Endothelial cell of umbilical vein (primary cell): ENCODE results near the gene DMAC1. TPM values are rescaled to one million over a fixed set of nuclear protein-coding genes. Genes with fewer than 3 reads are reported as not detected.

Experiments
- BruUV-seq: library from RNA; stranded (reverse); fragments of 400-500 nt; replicated peaks from 2 replicates; lab custom pipeline; 2021; lab: Mats Ljungman, UMichigan
- CTCF ChIA-PET: fragments of 300-600, 350-600 bp; sonication (Branson Sonifier 250); formaldehyde crosslinking; loops from one replicate; lab custom pipeline; 2021; ENCODE audit warnings: antibody characterized with exemption, inconsistent platforms; lab: Charles Lee
- POLR2A ChIA-PET: fragments of 300-600, 350-600 bp; sonication (Branson Sonifier 250); formaldehyde crosslinking; loops from one replicate; lab custom pipeline; 2021; ENCODE audit warnings: antibody characterized with exemption, inconsistent platforms; lab: Charles Lee
- DNase-seq: peaks from one replicate; pipeline ENCODE4 v3.0.0-alpha.2; 2011; ENCODE audit warnings: low read depth, low spot score
- FAIRE-seq: peaks from 2 replicates; lab custom pipeline; 2011; peaks lifted over from hg19 to GRCh38; lab: Jason Lieb, UNC
- H2AFZ ChIP-seq: 2 replicates; pipeline ENCODE4 v1.6.0; 2012; ENCODE audit warnings: low read depth, low read length, control low read depth, inconsistent platforms
- H3K27ac ChIP-seq: 2 replicates; pipeline ENCODE4 v1.5.1; 2011; ENCODE audit warnings: low read depth, mild to moderate bottlenecking, control low read depth, low read length, moderate library complexity; ENCODE audit not compliant: insufficient read depth
- H3K27me3 ChIP-seq, 2 experiments: 2 replicates each; pipeline versions ENCODE4 v1.6.0 to v1.6.1; 2011; ENCODE audit warnings: low read length in 2 of 2, mixed read lengths in 1 of 2; ENCODE audit not compliant: control insufficient read depth in 2 of 2, insufficient read depth in 2 of 2
- H3K36me3 ChIP-seq, 2 experiments: 2 replicates in 1 of 2; 3 replicates in 1 of 2; pipeline ENCODE4 v1.5.1; 2011; ENCODE audit warnings: low read length in 2 of 2, mild to moderate bottlenecking in 1 of 2, moderate library complexity in 1 of 2; ENCODE audit not compliant: control insufficient read depth in 2 of 2, insufficient read depth in 2 of 2; ENCODE audit errors: extremely low read depth in 1 of 2
- H3K4me1 ChIP-seq: 3 replicates; pipeline ENCODE4 v1.5.1; 2011; ENCODE audit warnings: mild to moderate bottlenecking, low read length; ENCODE audit not compliant: control insufficient read depth, insufficient read depth; ENCODE audit errors: extremely low read depth
- H3K4me2 ChIP-seq: 2 replicates; pipeline ENCODE4 v1.6.1; 2011; ENCODE audit warnings: low read length, control low read depth, mixed read lengths; ENCODE audit not compliant: insufficient read depth
- H3K4me3 ChIP-seq, 3 experiments: fragments of 200-600 bp in 1 of 3; sonication (generic), shearing (Covaris generic) in 1 of 3; replicated peaks in 1 of 3; 2 replicates each; pipeline ENCODE4 v1.5.1; 2011 to 2016; ENCODE audit warnings: control low read depth in 3 of 3, low read length in 3 of 3, mild to moderate bottlenecking in 2 of 3, inconsistent platforms in 1 of 3, low read depth in 1 of 3, moderate library complexity in 1 of 3; ENCODE audit not compliant: insufficient read depth in 1 of 3
- H3K79me2 ChIP-seq: 2 replicates; pipeline ENCODE4 v1.6.0; 2012; ENCODE audit warnings: low read length, inconsistent platforms; ENCODE audit not compliant: control insufficient read depth, insufficient read depth
- H3K9ac ChIP-seq: replicated peaks from 2 replicates; pipeline ENCODE3; 2011; ENCODE audit warnings: low read length, control low read depth; ENCODE audit not compliant: insufficient read depth; ENCODE audit errors: extremely low read depth
- H3K9me1 ChIP-seq: replicated peaks from 3 replicates; pipeline ENCODE4 v1.6.0; 2011; ENCODE audit warnings: mild to moderate bottlenecking, low read length; ENCODE audit not compliant: control insufficient read depth, insufficient read depth; ENCODE audit errors: extremely low read depth
- H3K9me3 ChIP-seq: replicated peaks from 2 replicates; pipeline ENCODE4 v1.5.1; 2012; ENCODE audit warnings: low read length, inconsistent platforms; ENCODE audit not compliant: control insufficient read depth, insufficient read depth
- H4K20me1 ChIP-seq: replicated peaks from 2 replicates; pipeline ENCODE3; 2011; ENCODE audit warnings: mild to moderate bottlenecking, low read length; ENCODE audit not compliant: control insufficient read depth, insufficient read depth; ENCODE audit errors: extremely low read depth
- CTCF ChIP-seq, 2 donors: IDR thresholded peaks; 1 replicate in 1 of 2; 2 replicates in 1 of 2; pipeline ENCODE4 v1.5.1; 2011; ENCODE audit warnings: low read length in 2 of 2, mild to moderate bottlenecking in 2 of 2, moderate library complexity in 2 of 2, control low read depth in 1 of 2, inconsistent platforms in 1 of 2, low read depth in 1 of 2; ENCODE audit not compliant: insufficient read depth in 1 of 2; ENCODE audit errors: extremely low read depth in 1 of 2
- EZH2 ChIP-seq: IDR thresholded peaks from 2 replicates; pipeline ENCODE4 v1.6.1; 2012; ENCODE audit warnings: borderline replicate concordance, low read depth, mild to moderate bottlenecking, moderate library complexity, low read length, inconsistent platforms; ENCODE audit not compliant: severe bottlenecking
- FOS ChIP-seq: IDR thresholded peaks from 2 replicates; pipeline ENCODE4 v1.6.1; 2011; ENCODE audit warnings: mild to moderate bottlenecking, low read length, moderate library complexity, borderline replicate concordance; ENCODE audit not compliant: insufficient read depth
- GATA2 ChIP-seq: IDR thresholded peaks from 2 replicates; pipeline ENCODE4 v1.7.0; 2011; ENCODE audit warnings: low read depth, mild to moderate bottlenecking, moderate library complexity, mixed read lengths, low read length; ENCODE audit not compliant: insufficient read length, insufficient read depth
- JUN ChIP-seq: IDR thresholded peaks from 2 replicates; pipeline ENCODE4 v1.6.1; 2011; ENCODE audit warnings: borderline replicate concordance, low read depth; ENCODE audit not compliant: insufficient read length, insufficient read depth
- MAX ChIP-seq: IDR thresholded peaks from 2 replicates; pipeline ENCODE4 v1.6.1; 2011; ENCODE audit not compliant: insufficient read depth, insufficient read length
- MYC ChIP-seq: IDR thresholded peaks from one replicate; pipeline ENCODE4 v1.6.1; 2011; ENCODE audit warnings: mild to moderate bottlenecking, low read depth, low read length
- POLR2A ChIP-seq: IDR thresholded peaks from 2 replicates; pipeline ENCODE4 v1.6.1; 2012; ENCODE audit warnings: low read depth, mild to moderate bottlenecking, control low read depth, low read length
- POLR2AphosphoS5 ChIP-seq: IDR thresholded peaks from 2 replicates; pipeline ENCODE4 v1.6.1; 2012; ENCODE audit warnings: low read depth, mild to moderate bottlenecking, control low read depth, low read length, moderate library complexity; ENCODE audit not compliant: insufficient read depth
- dilution Hi-C: fragments of 300-500 bp; cut with MboI; formaldehyde crosslinking; loops from one replicate; pipeline ENCODE4 v1.15.0; 2019; ENCODE audit warnings: low sequenced_read_pairs; ENCODE audit not compliant: extremely low pct_ligation_motif_present
- intact Hi-C: fragments of 100-400 bp; cut with micrococcal nuclease; formaldehyde crosslinking; loops from one replicate; pipeline ENCODE4 v1.10.0; 2022
- polyA plus RNA-seq, 4 experiments: library from polyadenylated mRNA; depleted of rRNA in 3 of 4; stranded (reverse) in 3 of 4; unstranded in 1 of 4; fragments of >200 nt; gene quantifications; 2 replicates each; pipeline versions ENCODE4 v1.2.1 to v1.2.3, GENCODE V29; 2011 to 2012; ENCODE audit warnings: missing spikeins in 1 of 4
- total RNA-seq: library from RNA; stranded (reverse); gene quantifications from 2 replicates; pipeline ENCODE4 v1.2.3, GENCODE V29; 2021

Gene DMAC1
- total and polyA plus RNA-seq, 2 donors (not counting 3 experiments of a cell fraction or from before 2014, with no cell fraction given): 15.8 to 44.0 TPM

GRCh38 chr9:7816021-7816420 lies 16.4 kb upstream of the DMAC1 start:
- peaks cover 0 to 2% of the 10 kb centered on the region in 2 experiments for H3K27me3 ChIP-seq
- H3K79me2 ChIP-seq: no peaks in the 10 kb centered on the region
- no peaks in the 10 kb centered on the region for H3K36me3 ChIP-seq
- dilution Hi-C loops: no loop called here
- intact Hi-C loops: loop anchor here (10.0 kb wide), 1 partner anchor 549 kb away; no protein-coding TSS in a partner anchor
- ChIA-PET POLR2A (no interaction called here), CTCF (no interaction called here)
- TF ChIP-seq FOS (no peak), EZH2 (no peak), CTCF (IDR thresholded peaks at IDR 0.05; ENCODE audit: extremely low read depth in 1 of 2, insufficient read depth in 1 of 2, low read depth in 1 of 2, low read length in 2 of 2) (no peak), GATA2 (no peak), MYC (no peak), POLR2AphosphoS5 (no peak), POLR2A (no peak), JUN (no peak), MAX (no peak)
- H4K20me1 ChIP-seq: no peaks in the 10 kb centered on the region
- no peaks in the 10 kb centered on the region for H3K9me3 ChIP-seq
- no peaks in the 10 kb centered on the region for H3K4me1 ChIP-seq
- H3K9ac ChIP-seq: no peak overlapping the region
- no peak overlapping the region for H2AFZ ChIP-seq
- H3K4me2 ChIP-seq: no peak overlapping the region
- DNase-seq (peak; percentile 27), FAIRE-seq (no peak)
- no TSS peak for BruUV-seq
- no peak overlapping the region for H3K27ac ChIP-seq
- no peaks in the 10 kb centered on the region for H3K9me1 ChIP-seq
- H3K4me3 ChIP-seq: no peak overlapping the region
